IMR-90 (cell line): ENCODE results near the gene VWCE. TPM values are rescaled to one million over a fixed set of nuclear protein-coding genes. Genes with fewer than 3 reads are reported as not detected.

Source experiments
- ATAC-seq: fragments of 200-7000 bp; cut with Tn5 transposase; 2 replicates; pipeline ENCODE4 v1.9.1; 2020; ENCODE audit warnings: low read depth, mild to moderate bottlenecking, moderate library complexity
- BruUV-seq: library from RNA; stranded (reverse); fragments of 400-500 nt; replicated peaks from 2 replicates; lab custom pipeline; 2021; lab: Mats Ljungman, UMichigan
- CTCF ChIA-PET: fragments of 300-600 bp; formaldehyde crosslinking; extraction: SDS; loops from one replicate; lab custom pipeline; 2021; ENCODE audit warnings: antibody characterized with exemption; lab: Yijun Ruan, JAX
- POLR2A ChIA-PET: fragments of 300-600 bp; sonication (Branson Sonifier 250); formaldehyde crosslinking; loops from one replicate; lab custom pipeline; 2022; ENCODE audit warnings: antibody characterized with exemption; ENCODE audit not compliant: unreplicated experiment; lab: Charles Lee
- DNase-seq: peaks from one replicate; pipeline ENCODE4 v3.0.0; 2013
- H2AFZ ChIP-seq: replicated peaks from 2 replicates; pipeline ENCODE3; 2013; ENCODE audit warnings: low read length, mild to moderate bottlenecking; ENCODE audit not compliant: poor library complexity
- H2AK5ac ChIP-seq: 2 replicates; pipeline ENCODE4 v1.6.1; 2013; ENCODE audit warnings: low read depth, low read length, inconsistent platforms
- H2AK9ac ChIP-seq: replicated peaks from 2 replicates; pipeline ENCODE3; 2013; ENCODE audit warnings: mild to moderate bottlenecking, low read depth, low read length, moderate library complexity; ENCODE audit not compliant: poor library complexity
- H2BK120ac ChIP-seq: 2 replicates; pipeline ENCODE4 v1.6.1; 2013; ENCODE audit warnings: low read depth, low read length, inconsistent platforms
- H2BK15ac ChIP-seq: 3 replicates; pipeline ENCODE4 v1.6.1; 2013; ENCODE audit warnings: low read depth, low read length, inconsistent platforms
- H2BK20ac ChIP-seq: 2 replicates; pipeline ENCODE4 v1.6.1; 2013; ENCODE audit warnings: low read depth, mild to moderate bottlenecking, inconsistent platforms, low read length, moderate library complexity
- H2BK5ac ChIP-seq: 2 replicates; pipeline ENCODE4 v1.6.1; 2013; ENCODE audit warnings: mild to moderate bottlenecking, low read depth, low read length, inconsistent platforms; ENCODE audit not compliant: poor library complexity, severe bottlenecking
- H3K14ac ChIP-seq: replicated peaks from 2 replicates; pipeline ENCODE4 v1.6.1; 2013; ENCODE audit warnings: low read depth, low read length, inconsistent platforms
- H3K18ac ChIP-seq: 2 replicates; pipeline ENCODE4 v1.6.1; 2013; ENCODE audit warnings: low read depth, low read length, control low read depth
- H3K23ac ChIP-seq: 2 replicates; pipeline ENCODE4 v1.6.1; 2013; ENCODE audit warnings: low read depth, low read length, inconsistent platforms
- H3K27ac ChIP-seq: 2 replicates; pipeline ENCODE4 v1.5.1; 2013; ENCODE audit warnings: mild to moderate bottlenecking, control low read depth, low read length; ENCODE audit not compliant: insufficient read depth
- H3K27me3 ChIP-seq: 2 replicates; pipeline ENCODE4 v1.6.1; 2013; ENCODE audit warnings: low read length; ENCODE audit not compliant: control insufficient read depth, insufficient read depth
- H3K36me3 ChIP-seq: 2 replicates; pipeline ENCODE4 v1.6.1; 2013; ENCODE audit warnings: low read length, mixed read lengths; ENCODE audit not compliant: control insufficient read depth, insufficient read depth
- H3K4ac ChIP-seq: 2 replicates; pipeline ENCODE4 v1.6.1; 2013; ENCODE audit warnings: low read depth, low read length, inconsistent platforms
- H3K4me1 ChIP-seq: 2 replicates; pipeline ENCODE4 v1.6.1; 2013; ENCODE audit warnings: low read length, mixed read lengths; ENCODE audit not compliant: control insufficient read depth, insufficient read depth
- H3K4me2 ChIP-seq: 2 replicates; pipeline ENCODE4 v1.6.1; 2013; ENCODE audit warnings: low read depth, mild to moderate bottlenecking, control low read depth, low read length, moderate library complexity
- H3K4me3 ChIP-seq: 2 replicates; pipeline ENCODE4 v1.5.1; 2013; ENCODE audit warnings: low read depth, mild to moderate bottlenecking, control low read depth, low read length, moderate library complexity; ENCODE audit not compliant: insufficient read depth
- H3K56ac ChIP-seq: 2 replicates; pipeline ENCODE4 v1.6.1; 2013; ENCODE audit warnings: low read length, inconsistent platforms; ENCODE audit not compliant: insufficient read depth; ENCODE audit errors: extremely low read depth
- H3K79me1 ChIP-seq, 2 experiments: 2 replicates each; pipeline ENCODE4 v1.6.1; 2013; ENCODE audit warnings: low read length in 2 of 2, inconsistent platforms in 1 of 2, low read depth in 1 of 2
- H3K9ac ChIP-seq: 2 replicates; pipeline ENCODE4 v1.6.1; 2013; ENCODE audit warnings: low read depth, low read length, control low read depth
- H3K9me1 ChIP-seq: 2 replicates; pipeline ENCODE4 v1.6.1; 2013; ENCODE audit warnings: low read length, inconsistent platforms; ENCODE audit not compliant: insufficient read depth
- H3K9me3 ChIP-seq: 2 replicates; pipeline ENCODE4 v1.6.1; 2013; ENCODE audit warnings: low read length; ENCODE audit not compliant: control insufficient read depth, insufficient read depth
- H4K20me1 ChIP-seq: 2 replicates; pipeline ENCODE4 v1.6.1; 2013; ENCODE audit warnings: low read length, inconsistent platforms; ENCODE audit not compliant: insufficient read depth
- H4K5ac ChIP-seq: 2 replicates; pipeline ENCODE4 v1.6.1; 2013; ENCODE audit warnings: mild to moderate bottlenecking, low read depth, low read length, control low read depth
- H4K8ac ChIP-seq, 2 experiments: 2 replicates each; pipeline ENCODE4 v1.6.1; 2013; ENCODE audit warnings: low read depth in 2 of 2, low read length in 2 of 2, control low read depth in 1 of 2, inconsistent platforms in 1 of 2
- H4K91ac ChIP-seq: 2 replicates; pipeline ENCODE4 v1.6.1; 2013; ENCODE audit warnings: low read depth, low read length, inconsistent platforms; ENCODE audit not compliant: insufficient read depth
- CHD1 ChIP-seq: IDR thresholded peaks from 2 replicates; pipeline ENCODE4 v1.6.1; 2012; ENCODE audit warnings: low read depth, low read length, improper control_type of control experiment
- MAFK ChIP-seq: IDR thresholded peaks from 2 replicates; pipeline ENCODE4 v1.6.1; 2012; ENCODE audit warnings: low read depth, low read length, improper control_type of control experiment
- MAZ ChIP-seq: IDR thresholded peaks from 2 replicates; pipeline ENCODE4 v1.6.1; 2012; ENCODE audit warnings: low read depth, mild to moderate bottlenecking, low read length, improper control_type of control experiment, moderate library complexity, borderline replicate concordance
- MXI1 ChIP-seq: IDR thresholded peaks from 2 replicates; pipeline ENCODE4 v1.6.1; 2012; ENCODE audit warnings: low read depth, mild to moderate bottlenecking, low read length, moderate library complexity, borderline replicate concordance
- POLR2A ChIP-seq: IDR thresholded peaks from 2 replicates; pipeline ENCODE4 v1.6.1; 2012; ENCODE audit warnings: mild to moderate bottlenecking, low read depth, low read length
- WGBS, 2 experiments: methylation state at CpG; one replicate each; pipeline versions ENCODE4 v1.1.5 to v1.1.7; 2013; ENCODE audit warnings: missing lambda C conversion rate in 2 of 2; ENCODE audit not compliant: insufficient read length in 1 of 2; ENCODE audit errors: extremely low coverage in 2 of 2; 5-methylcytosine and 5-hydroxymethylcytosine counted together
- dilution Hi-C: fragments of 300-500 bp; cut with HindIII; formaldehyde crosslinking; loops from one replicate; pipeline ENCODE4 v1.14.3; 2018; ENCODE audit warnings: low sequenced_read_pairs; ENCODE audit not compliant: unreplicated experiment
- in situ Hi-C: fragments of 300-500 bp; cut with MboI; formaldehyde crosslinking; loops from 3 replicates; pipeline ENCODE4 v1.14.3; 2019; ENCODE audit warnings: low sequenced_read_pairs, inconsistent platforms, mixed read lengths
- intact Hi-C: fragments of 100-400 bp; cut with micrococcal nuclease; formaldehyde crosslinking; loops from 2 replicates; pipeline ENCODE4 v1.10.0; 2022
- polyA plus RNA-seq, 3 experiments: library from polyadenylated mRNA; depleted of rRNA; stranded (reverse); fragments of >200 nt; gene quantifications; 2 replicates each; pipeline ENCODE4 v1.2.3, GENCODE V29; 2012; ENCODE audit warnings: low replicate concordance in 1 of 3
- total RNA-seq: library from RNA; depleted of rRNA; stranded (reverse); fragments of >200 nt; gene quantifications from 2 replicates; pipeline ENCODE4 v1.2.3, GENCODE V29; 2012
- TF ChIP-seq, protein P1 (sequence below): conservative IDR thresholded peaks from 2 replicates; pipeline ENCODE4 v1.5.1; 2012; ENCODE audit warnings: mild to moderate bottlenecking, low read depth, low read length, improper control_type of control experiment

VWCE gene
- total and polyA plus RNA-seq, 2 of the 4 experiments (the other 2 are of a cell fraction), result under 0.01 to 1.1 TPM

DNA sequence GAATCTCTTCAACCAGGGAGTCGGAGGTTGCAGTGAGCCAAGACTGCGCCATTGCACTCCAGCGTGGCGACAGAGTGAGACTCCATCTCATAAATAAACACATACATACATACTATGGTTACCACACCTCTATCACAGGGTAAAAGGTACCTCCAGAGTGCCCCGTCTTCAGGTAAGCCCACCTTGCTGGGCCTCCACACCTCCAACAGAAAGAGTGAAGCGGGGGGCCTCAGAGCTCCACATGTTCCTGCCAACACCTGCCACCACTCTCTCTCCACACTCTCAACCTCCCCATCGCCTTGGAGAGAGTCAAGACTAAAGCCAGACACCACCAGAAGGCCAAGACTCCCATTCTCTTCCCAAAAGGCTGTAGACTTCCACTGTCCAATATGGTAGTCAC is 10.3 kb upstream of the VWCE start:
- Histone ChIP-seq H4K8ac (no peak overlapping the region), H3K9me1 (peaks cover 4% of the 10 kb centered on the region; the same call in 1 of the 2 replicates), H4K91ac (no peak overlapping the region), H2BK5ac (no peak overlapping the region), H2BK120ac (no peak overlapping the region), H3K9ac (no peak overlapping the region), H3K56ac (no peak overlapping the region), H2BK20ac (no peak overlapping the region), H3K79me1 (peaks cover 18 to 38% of the 10 kb centered on the region in 2 experiments), H3K23ac (no peak overlapping the region), H3K36me3 (peaks cover 82% of the 10 kb centered on the region), H3K27me3 (no peaks in the 10 kb centered on the region), H3K4ac (no peak overlapping the region), H2AK5ac (no peak overlapping the region), H2AK9ac (no peak overlapping the region), H2AFZ (no peak overlapping the region), H2BK15ac (no peak overlapping the region), H3K18ac (no peak overlapping the region), H4K5ac (no peak overlapping the region), H3K27ac (no peak overlapping the region), H4K20me1 (peaks cover 25% of the 10 kb centered on the region), H3K4me1 (no peaks in the 10 kb centered on the region), H3K4me2 (no peak overlapping the region), H3K4me3 (no peak overlapping the region), H3K9me3 (no peaks in the 10 kb centered on the region), H3K14ac (no peak overlapping the region)
- DNase-seq (no peak), ATAC-seq (no peak)
- ChIA-PET POLR2A (interaction anchor here (0.7 kb wide), 1 partner anchor 10 kb away, joined by 4 read pairs; no protein-coding TSS in a partner anchor), CTCF (no interaction called here)
- no peak for TF ChIP-seq MAFK
- no peak for TF ChIP-seq MXI1
- no peak for TF ChIP-seq CHD1
- no peak for TF ChIP-seq POLR2A
- TF ChIP-seq, protein P1, sequence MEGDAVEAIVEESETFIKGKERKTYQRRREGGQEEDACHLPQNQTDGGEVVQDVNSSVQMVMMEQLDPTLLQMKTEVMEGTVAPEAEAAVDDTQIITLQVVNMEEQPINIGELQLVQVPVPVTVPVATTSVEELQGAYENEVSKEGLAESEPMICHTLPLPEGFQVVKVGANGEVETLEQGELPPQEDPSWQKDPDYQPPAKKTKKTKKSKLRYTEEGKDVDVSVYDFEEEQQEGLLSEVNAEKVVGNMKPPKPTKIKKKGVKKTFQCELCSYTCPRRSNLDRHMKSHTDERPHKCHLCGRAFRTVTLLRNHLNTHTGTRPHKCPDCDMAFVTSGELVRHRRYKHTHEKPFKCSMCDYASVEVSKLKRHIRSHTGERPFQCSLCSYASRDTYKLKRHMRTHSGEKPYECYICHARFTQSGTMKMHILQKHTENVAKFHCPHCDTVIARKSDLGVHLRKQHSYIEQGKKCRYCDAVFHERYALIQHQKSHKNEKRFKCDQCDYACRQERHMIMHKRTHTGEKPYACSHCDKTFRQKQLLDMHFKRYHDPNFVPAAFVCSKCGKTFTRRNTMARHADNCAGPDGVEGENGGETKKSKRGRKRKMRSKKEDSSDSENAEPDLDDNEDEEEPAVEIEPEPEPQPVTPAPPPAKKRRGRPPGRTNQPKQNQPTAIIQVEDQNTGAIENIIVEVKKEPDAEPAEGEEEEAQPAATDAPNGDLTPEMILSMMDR, result no peak
- TF ChIP-seq MAZ, result no peak
- dilution Hi-C loops (no loop called here), intact Hi-C loops (no loop called here), in situ Hi-C loops (loop anchor here (25.0 kb wide), 1 partner anchor 1693 kb away; the partner anchor contains the start of gene OSBP)
- WGBS, 2 experiments, result 100% methylated on average over 3 of the region's 7 CpGs; no CpG with 5 or more reads in 1 of the 2 experiments
- no TSS peak for BruUV-seq
